CD4-positive, alpha-beta T cell treated with Interleukin-6 for 4 hours (primary cell): ENCODE data around the gene MYH15.

Experiments used
- DNase-seq: peaks from one replicate; pipeline ENCODE4 v3.0.0-alpha.2; 2020; ENCODE audit warnings: mixed read lengths

MYH15 gene

GRCh38 chr3:108410531-108410984 is 99.8 kb downstream of the MYH15 start:
- DNase-seq: no peak

GRCh38 chr3:108409800-108410178 is 100.6 kb downstream of the MYH15 start:
- no peak for DNase-seq

- no peak for DNase-seq
Measured at GRCh38 chr3:108408883-108409799, 101.3 kb downstream of the MYH15 start.

- DNase-seq: no peak
Measured at GRCh38 chr3:108407886-108408285, 102.5 kb downstream of the MYH15 start.

- no peak for DNase-seq
Measured at GRCh38 chr3:108406661-108407206, 103.7 kb downstream of the MYH15 start.

GRCh38 chr3:108406063-108406660 is 104.2 kb downstream of the MYH15 start:
- no peak for DNase-seq

GRCh38 chr3:108404368-108404767 is 106.0 kb downstream of the MYH15 start:
- no peak for DNase-seq

GRCh38 chr3:108403686-108404345 is 106.6 kb downstream of the MYH15 start:
- no peak for DNase-seq

GRCh38 chr3:108403198-108403597 is 107.2 kb downstream of the MYH15 start:
- no peak for DNase-seq

GRCh38 chr3:108401836-108402235 is 108.6 kb downstream of the MYH15 start:
- DNase-seq: no peak

GRCh38 chr3:108398510-108398909 is 111.9 kb downstream of the MYH15 start:
- DNase-seq: no peak

- DNase-seq: no peak
Measured at GRCh38 chr3:108396336-108396735, 114.1 kb downstream of the MYH15 start.

- no peak for DNase-seq
Measured at GRCh38 chr3:108394563-108394962, 115.8 kb downstream of the MYH15 start.

- no peak for DNase-seq
Measured at GRCh38 chr3:108394016-108394415, 116.4 kb downstream of the MYH15 start.

GRCh38 chr3:108393128-108393900 is 117.1 kb downstream of the MYH15 start:
- DNase-seq: no peak

- no peak for DNase-seq
Measured at GRCh38 chr3:108391917-108392593, 118.3 kb downstream of the MYH15 start.

GRCh38 chr3:108389372-108389771 is 121.0 kb downstream of the MYH15 start:
- DNase-seq: no peak

GRCh38 chr3:108388136-108389132 is 122.0 kb downstream of the MYH15 start:
- DNase-seq: no peak

GRCh38 chr3:108387063-108387462 is 123.3 kb downstream of the MYH15 start:
- no peak for DNase-seq

GRCh38 chr3:108383306-108383705 is 127.1 kb downstream of the MYH15 start:
- no peak for DNase-seq
